ENCODE data around the gene SH3RF3.

SH3RF3 gene

GRCh38 chr2:109137616-109138015, 8.6 kb downstream of the SH3RF3 start:
- no CpG with 5 or more reads among the region's 6 CpGs for WGBS (ENCODE audit: insufficient coverage, insufficient read length)
- H3K36me3 ChIP-seq (ENCODE audit: control insufficient read depth, insufficient read depth, low read length): no peaks in the 10 kb centered on the region
- no peak for DNase-seq (ENCODE audit: low read depth, low spot score)
- no peaks in the 10 kb centered on the region for H3K27me3 ChIP-seq (ENCODE audit: control insufficient read depth, insufficient read depth, low read length)
- no peak overlapping the region for H3K27ac ChIP-seq (ENCODE audit: low read length)
- no peaks in the 10 kb centered on the region for H3K9me3 ChIP-seq (ENCODE audit: control insufficient read depth, insufficient read depth, low read length)
- H3K4me3 ChIP-seq (ENCODE audit: low read length): no peak overlapping the region
- H3K4me1 ChIP-seq (ENCODE audit: control insufficient read depth, insufficient read depth, low read length): no peaks in the 10 kb centered on the region

- DNase-seq (ENCODE audit: low read depth, low spot score): no peak
- WGBS (ENCODE audit: insufficient coverage, insufficient read length): no CpG with 5 or more reads among the region's 2 CpGs
- H3K36me3 ChIP-seq (ENCODE audit: control insufficient read depth, insufficient read depth, low read length): no peaks in the 10 kb centered on the region
- H3K9me3 ChIP-seq (ENCODE audit: control insufficient read depth, insufficient read depth, low read length): no peaks in the 10 kb centered on the region
- H3K4me3 ChIP-seq (ENCODE audit: low read length): no peak overlapping the region
- no peaks in the 10 kb centered on the region for H3K27me3 ChIP-seq (ENCODE audit: control insufficient read depth, insufficient read depth, low read length)
- no peaks in the 10 kb centered on the region for H3K4me1 ChIP-seq (ENCODE audit: control insufficient read depth, insufficient read depth, low read length)
- no peak overlapping the region for H3K27ac ChIP-seq (ENCODE audit: low read length)
Measured at GRCh38 chr2:109138449-109138848, 9.4 kb downstream of the SH3RF3 start.

- WGBS (ENCODE audit: insufficient coverage, insufficient read length): 100% methylated on average over 1 of the region's 4 CpGs
- Histone ChIP-seq H3K27ac (ENCODE audit: low read length) (no peak overlapping the region), H3K36me3 (ENCODE audit: control insufficient read depth, insufficient read depth, low read length) (no peaks in the 10 kb centered on the region), H3K9me3 (ENCODE audit: control insufficient read depth, insufficient read depth, low read length) (no peaks in the 10 kb centered on the region), H3K27me3 (ENCODE audit: control insufficient read depth, insufficient read depth, low read length) (no peaks in the 10 kb centered on the region), H3K4me1 (ENCODE audit: control insufficient read depth, insufficient read depth, low read length) (no peaks in the 10 kb centered on the region), H3K4me3 (ENCODE audit: low read length) (no peak overlapping the region)
- no peak for DNase-seq (ENCODE audit: low read depth, low spot score)
Measured at GRCh38 chr2:109139002-109139401, 10.0 kb downstream of the SH3RF3 start.

DNA sequence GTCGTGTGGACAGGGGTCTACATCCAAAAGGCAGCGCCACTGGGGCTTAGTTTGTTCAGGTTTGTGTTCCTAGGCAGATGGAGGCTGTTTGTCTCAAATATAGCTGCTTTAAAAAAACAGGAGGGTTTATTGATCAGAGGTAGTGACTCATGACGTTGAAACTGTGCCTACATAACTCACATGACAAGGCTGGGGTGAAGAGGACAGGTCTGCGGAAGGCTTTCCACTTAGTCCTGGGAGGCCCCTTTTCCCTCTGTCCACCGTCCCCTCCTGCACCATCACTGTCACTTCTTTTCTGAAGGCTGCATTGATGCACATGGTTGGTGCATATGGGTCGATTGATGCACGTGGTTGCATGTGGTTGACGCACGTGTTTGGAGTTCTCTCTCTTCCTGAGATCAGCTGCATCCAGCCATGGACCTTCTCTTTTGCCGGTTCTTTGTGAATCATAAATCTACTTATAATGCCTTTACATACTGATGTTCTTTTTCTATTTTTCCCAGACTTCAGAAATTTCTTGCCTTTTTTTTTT, 10.9 kb downstream of the SH3RF3 start:
- Histone ChIP-seq H3K9me3 (ENCODE audit: control insufficient read depth, insufficient read depth, low read length) (no peaks in the 10 kb centered on the region), H3K27ac (ENCODE audit: low read length) (no peak overlapping the region), H3K4me1 (ENCODE audit: control insufficient read depth, insufficient read depth, low read length) (no peaks in the 10 kb centered on the region), H3K36me3 (ENCODE audit: control insufficient read depth, insufficient read depth, low read length) (no peaks in the 10 kb centered on the region), H3K27me3 (ENCODE audit: control insufficient read depth, insufficient read depth, low read length) (no peaks in the 10 kb centered on the region), H3K4me3 (ENCODE audit: low read length) (no peak overlapping the region)
- WGBS (ENCODE audit: insufficient coverage, insufficient read length): no CpG with 5 or more reads among the region's 10 CpGs
- no peak for DNase-seq (ENCODE audit: low read depth, low spot score)

DNA sequence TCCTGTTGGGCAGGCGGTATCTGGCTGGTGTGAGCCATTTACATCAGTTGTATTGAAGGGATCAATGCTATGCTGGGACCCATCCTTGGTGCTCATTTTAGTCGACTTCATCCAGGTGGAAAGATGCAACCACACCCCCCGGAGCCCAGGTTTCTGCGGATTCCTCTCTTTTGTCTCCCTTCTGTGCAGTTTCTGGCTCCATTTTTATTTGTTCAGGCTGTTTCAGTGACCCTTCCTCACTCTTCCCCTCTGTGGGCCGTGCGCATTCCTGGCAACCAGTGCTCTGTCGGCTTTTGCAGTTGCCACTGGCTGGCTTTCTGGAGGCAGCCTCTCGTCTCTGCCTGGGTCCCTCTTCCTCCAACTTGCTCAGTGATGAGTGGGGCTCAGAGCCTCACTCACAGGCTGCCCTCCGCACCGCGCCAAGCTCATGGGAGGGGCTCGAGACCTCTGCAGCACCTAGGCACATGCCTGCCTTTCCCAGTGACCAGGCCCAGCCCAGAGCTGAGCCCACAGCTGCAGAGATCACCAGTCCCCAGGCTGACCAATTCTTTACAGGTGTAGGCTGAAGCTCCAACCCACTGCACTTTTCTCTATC, 12.1 kb downstream of the SH3RF3 start:
- Histone ChIP-seq H3K27me3 (ENCODE audit: control insufficient read depth, insufficient read depth, low read length) (no peaks in the 10 kb centered on the region), H3K4me3 (ENCODE audit: low read length) (no peak overlapping the region), H3K4me1 (ENCODE audit: control insufficient read depth, insufficient read depth, low read length) (no peaks in the 10 kb centered on the region), H3K27ac (ENCODE audit: low read length) (no peak overlapping the region), H3K36me3 (ENCODE audit: control insufficient read depth, insufficient read depth, low read length) (no peaks in the 10 kb centered on the region), H3K9me3 (ENCODE audit: control insufficient read depth, insufficient read depth, low read length) (no peaks in the 10 kb centered on the region)
- WGBS (ENCODE audit: insufficient coverage, insufficient read length): no CpG with 5 or more reads among the region's 12 CpGs
- no peak for DNase-seq (ENCODE audit: low read depth, low spot score)

GRCh38 chr2:109141727-109142283, 12.8 kb downstream of the SH3RF3 start:
- Histone ChIP-seq H3K36me3 (ENCODE audit: control insufficient read depth, insufficient read depth, low read length) (no peaks in the 10 kb centered on the region), H3K27me3 (ENCODE audit: control insufficient read depth, insufficient read depth, low read length) (no peaks in the 10 kb centered on the region), H3K9me3 (ENCODE audit: control insufficient read depth, insufficient read depth, low read length) (no peaks in the 10 kb centered on the region), H3K4me1 (ENCODE audit: control insufficient read depth, insufficient read depth, low read length) (no peaks in the 10 kb centered on the region), H3K27ac (ENCODE audit: low read length) (no peak overlapping the region), H3K4me3 (ENCODE audit: low read length) (no peak overlapping the region)
- no CpG with 5 or more reads among the region's 8 CpGs for WGBS (ENCODE audit: insufficient coverage, insufficient read length)
- DNase-seq (ENCODE audit: low read depth, low spot score): no peak

DNA sequence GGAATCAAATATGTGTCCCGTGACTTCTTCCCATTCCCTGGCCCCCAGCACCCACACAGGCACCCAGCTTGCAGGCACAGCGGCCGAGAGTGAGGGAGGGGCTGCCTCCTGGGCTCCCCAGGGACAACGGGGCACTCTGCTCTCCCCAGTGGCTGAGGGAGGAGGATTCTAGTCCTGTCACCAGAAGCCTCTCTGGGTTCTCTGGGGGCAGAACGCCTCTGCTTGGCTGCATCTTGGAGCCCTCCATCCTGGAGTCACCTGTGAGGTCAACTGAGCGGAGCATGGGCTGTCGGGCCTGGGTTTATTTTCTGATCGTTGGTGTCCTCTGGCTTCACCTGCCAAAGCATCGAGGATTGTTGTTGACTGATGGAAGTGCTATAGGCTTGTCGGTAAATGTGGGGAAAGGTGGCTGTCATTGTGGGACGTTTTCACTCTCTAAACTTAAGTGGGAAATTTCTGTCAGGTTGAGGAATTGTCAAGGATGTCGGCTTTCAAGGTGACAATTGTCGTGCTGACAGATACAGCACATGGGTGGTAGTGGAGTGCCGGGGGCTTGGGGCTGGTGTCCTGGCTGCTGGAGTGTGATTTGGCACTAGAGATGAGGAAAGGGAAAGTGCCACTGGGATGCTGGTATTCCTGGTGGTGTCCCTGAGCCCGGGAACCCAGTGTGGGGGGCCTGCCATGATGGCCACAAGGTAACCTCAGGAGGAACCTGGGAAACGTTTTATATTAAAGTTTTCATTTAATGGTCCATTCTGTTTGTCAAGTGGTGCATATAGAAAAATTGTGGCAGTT, 13.6 kb downstream of the SH3RF3 start:
- no peaks in the 10 kb centered on the region for H3K9me3 ChIP-seq (ENCODE audit: control insufficient read depth, insufficient read depth, low read length)
- no peaks in the 10 kb centered on the region for H3K4me1 ChIP-seq (ENCODE audit: control insufficient read depth, insufficient read depth, low read length)
- no peaks in the 10 kb centered on the region for H3K36me3 ChIP-seq (ENCODE audit: control insufficient read depth, insufficient read depth, low read length)
- H3K4me3 ChIP-seq (ENCODE audit: low read length): no peak overlapping the region
- WGBS (ENCODE audit: insufficient coverage, insufficient read length): no CpG with 5 or more reads among the region's 16 CpGs
- DNase-seq (ENCODE audit: low read depth, low spot score): no peak
- H3K27ac ChIP-seq (ENCODE audit: low read length): no peak overlapping the region
- H3K27me3 ChIP-seq (ENCODE audit: control insufficient read depth, insufficient read depth, low read length): no peaks in the 10 kb centered on the region

GRCh38 chr2:109143214-109144187, 14.5 kb downstream of the SH3RF3 start:
- Histone ChIP-seq H3K36me3 (ENCODE audit: control insufficient read depth, insufficient read depth, low read length) (no peaks in the 10 kb centered on the region), H3K4me1 (ENCODE audit: control insufficient read depth, insufficient read depth, low read length) (no peaks in the 10 kb centered on the region), H3K27ac (ENCODE audit: low read length) (no peak overlapping the region), H3K4me3 (ENCODE audit: low read length) (no peak overlapping the region), H3K9me3 (ENCODE audit: control insufficient read depth, insufficient read depth, low read length) (no peaks in the 10 kb centered on the region), H3K27me3 (ENCODE audit: control insufficient read depth, insufficient read depth, low read length) (no peaks in the 10 kb centered on the region)
- no peak for DNase-seq (ENCODE audit: low read depth, low spot score)
- no CpG with 5 or more reads among the region's 13 CpGs for WGBS (ENCODE audit: insufficient coverage, insufficient read length)

DNA sequence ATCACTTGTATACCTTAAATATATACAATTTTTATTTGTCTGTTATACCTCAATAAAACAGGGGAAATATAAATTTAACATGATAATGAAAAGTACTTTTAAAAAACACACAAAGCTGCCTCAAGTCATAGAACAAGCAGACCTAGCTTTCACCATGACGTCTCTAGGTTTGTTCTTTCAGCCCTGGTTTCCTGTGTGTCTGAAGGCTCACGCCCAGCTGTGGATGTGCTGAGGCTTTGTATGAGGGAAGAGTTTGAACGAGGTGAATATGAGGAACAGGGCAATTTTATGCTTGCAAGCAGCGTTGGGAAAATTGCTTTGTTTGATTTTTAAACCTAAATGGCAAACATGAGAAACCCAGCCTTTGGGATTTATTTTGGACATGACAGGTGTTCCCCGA, 15.3 kb downstream of the SH3RF3 start:
- Histone ChIP-seq H3K27me3 (ENCODE audit: control insufficient read depth, insufficient read depth, low read length) (no peaks in the 10 kb centered on the region), H3K36me3 (ENCODE audit: control insufficient read depth, insufficient read depth, low read length) (no peaks in the 10 kb centered on the region), H3K4me1 (ENCODE audit: control insufficient read depth, insufficient read depth, low read length) (no peaks in the 10 kb centered on the region), H3K4me3 (ENCODE audit: low read length) (no peak overlapping the region), H3K27ac (ENCODE audit: low read length) (no peak overlapping the region), H3K9me3 (ENCODE audit: control insufficient read depth, insufficient read depth, low read length) (no peaks in the 10 kb centered on the region)
- no peak for DNase-seq (ENCODE audit: low read depth, low spot score)
- no CpG with 5 or more reads among the region's 5 CpGs for WGBS (ENCODE audit: insufficient coverage, insufficient read length)

DNA sequence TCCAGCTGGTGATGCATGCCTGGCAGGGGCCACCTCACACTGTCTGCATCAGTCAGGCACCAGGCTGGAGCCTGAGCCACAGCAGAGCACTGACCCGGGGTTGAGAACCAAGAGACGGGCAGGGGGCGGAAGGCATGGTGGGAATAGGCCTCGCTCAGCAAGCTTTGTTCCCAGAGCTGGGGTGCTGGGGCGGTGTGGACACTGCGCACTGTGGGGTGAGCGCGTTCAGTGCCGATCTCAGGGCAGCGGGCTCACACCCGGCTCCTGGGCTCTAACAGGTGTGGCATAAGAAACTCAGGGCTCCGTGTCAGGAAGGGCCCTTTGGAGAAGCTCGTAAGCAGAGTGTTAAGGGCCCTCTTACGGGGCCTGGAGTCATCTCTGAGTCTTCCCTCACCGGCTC, 15.7 kb downstream of the SH3RF3 start:
- Histone ChIP-seq H3K4me1 (ENCODE audit: control insufficient read depth, insufficient read depth, low read length) (no peaks in the 10 kb centered on the region), H3K4me3 (ENCODE audit: low read length) (no peak overlapping the region), H3K9me3 (ENCODE audit: control insufficient read depth, insufficient read depth, low read length) (no peaks in the 10 kb centered on the region), H3K27ac (ENCODE audit: low read length) (no peak overlapping the region), H3K27me3 (ENCODE audit: control insufficient read depth, insufficient read depth, low read length) (no peaks in the 10 kb centered on the region), H3K36me3 (ENCODE audit: control insufficient read depth, insufficient read depth, low read length) (no peaks in the 10 kb centered on the region)
- DNase-seq (ENCODE audit: low read depth, low spot score): no peak
- no CpG with 5 or more reads among the region's 15 CpGs for WGBS (ENCODE audit: insufficient coverage, insufficient read length)

Data from iPS DF 6.9 (cell line).